ENCODE results near the gene EVA1A.

The EVA1A gene

DNA sequence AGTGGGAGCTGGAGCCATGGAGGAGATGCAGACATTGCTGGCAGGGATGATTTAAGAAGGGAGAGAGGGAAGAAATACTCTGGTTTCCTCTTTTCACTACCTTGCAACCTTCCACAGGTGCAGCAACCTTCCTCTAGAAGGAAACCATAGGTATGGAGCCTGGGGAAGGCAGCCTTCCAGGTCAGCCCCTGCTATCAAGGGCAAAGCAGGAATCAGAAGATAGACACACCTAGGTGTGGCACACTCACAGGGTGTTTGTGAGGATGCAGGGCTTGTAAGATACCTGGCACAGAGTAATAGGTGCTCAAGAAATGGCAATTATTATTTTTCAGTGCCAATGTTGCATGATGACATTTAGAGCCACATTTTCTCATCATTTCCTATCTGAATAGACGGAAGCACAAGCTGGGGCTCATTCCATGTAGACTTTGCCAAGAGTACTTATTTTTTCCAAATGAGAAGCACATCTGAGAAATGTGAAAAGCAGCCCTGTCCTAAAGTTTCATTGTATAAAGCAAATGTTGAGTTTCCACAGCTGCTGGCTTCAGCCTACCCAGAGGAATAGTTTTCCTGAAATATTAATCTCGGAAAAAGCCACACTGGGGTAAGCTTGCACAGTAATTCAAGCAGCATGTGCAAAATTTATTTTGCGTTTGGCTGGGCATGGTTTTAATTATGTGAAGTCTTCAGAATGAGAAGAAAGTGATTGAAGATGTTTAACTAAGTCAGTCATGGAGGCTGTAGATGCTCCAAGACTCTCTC is 20.6 kb downstream of the EVA1A start:
- DNase-seq, result no peak

DNA sequence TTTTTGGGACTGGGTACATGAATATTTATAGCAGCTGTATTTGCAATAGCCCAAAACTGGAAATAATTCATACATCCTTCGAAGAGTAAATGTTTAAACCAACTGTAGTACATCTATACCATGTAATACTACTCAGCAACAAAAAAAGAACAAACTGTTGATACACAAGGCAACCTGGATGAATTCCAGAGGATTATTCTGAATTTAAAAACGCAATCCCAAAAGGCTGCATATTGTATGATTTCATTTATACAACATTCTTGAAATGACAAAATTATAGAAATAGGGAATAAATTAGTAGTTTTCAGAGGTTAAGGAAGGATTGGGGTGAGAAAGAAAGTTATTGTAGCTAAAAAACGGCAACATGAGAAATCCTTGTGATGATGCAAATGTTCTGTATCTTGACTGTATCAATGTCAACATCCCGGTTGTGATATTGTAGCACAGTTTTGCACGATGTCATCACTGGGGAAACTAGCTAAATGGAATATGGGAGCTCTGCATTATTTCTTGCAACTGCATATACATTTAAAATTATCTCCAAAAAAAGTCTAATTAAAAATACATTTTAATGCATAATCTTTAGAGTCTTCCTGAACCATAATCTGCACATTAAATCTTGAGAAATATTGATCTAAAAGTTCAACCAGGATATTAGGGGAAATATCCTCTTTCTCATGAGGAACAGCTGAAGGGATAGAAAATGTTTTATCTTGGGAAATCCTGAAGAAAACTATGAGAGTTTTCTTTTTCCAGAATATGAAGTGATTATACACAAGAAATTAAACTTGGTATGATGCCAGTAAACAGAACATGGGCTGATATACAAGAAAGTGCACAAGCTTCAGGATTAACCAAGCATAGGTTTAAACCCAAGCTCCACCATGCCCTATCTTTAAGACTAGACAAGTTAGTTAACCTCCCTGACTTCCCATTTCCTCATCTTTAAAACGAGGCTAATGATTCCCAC is 21.9 kb downstream of the EVA1A start:
- DNase-seq, result no peak

DNA sequence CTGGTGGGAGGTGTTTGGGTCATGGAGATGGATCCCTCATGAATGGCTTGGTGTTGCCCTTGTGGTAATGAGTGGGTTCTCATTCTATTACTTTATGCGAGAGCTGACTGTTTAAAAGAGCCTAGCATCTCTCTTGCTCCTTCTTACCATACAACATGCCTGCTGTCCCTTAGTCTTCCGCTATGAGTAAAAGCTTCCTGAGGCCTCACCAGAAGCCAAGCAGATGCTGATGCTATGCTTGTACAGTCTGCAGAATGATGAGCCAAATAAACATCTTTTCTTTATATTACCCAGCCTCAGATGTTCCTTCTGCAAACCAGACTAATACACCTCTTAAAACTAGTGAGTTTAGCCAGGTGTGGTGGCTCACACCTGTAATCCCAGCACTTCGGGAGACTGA is 23.1 kb downstream of the EVA1A start:
- DNase-seq, result no peak

GRCh38 chr2:75533135-75533534 is 27.6 kb downstream of the EVA1A start:
- DNase-seq, result no peak

DNA sequence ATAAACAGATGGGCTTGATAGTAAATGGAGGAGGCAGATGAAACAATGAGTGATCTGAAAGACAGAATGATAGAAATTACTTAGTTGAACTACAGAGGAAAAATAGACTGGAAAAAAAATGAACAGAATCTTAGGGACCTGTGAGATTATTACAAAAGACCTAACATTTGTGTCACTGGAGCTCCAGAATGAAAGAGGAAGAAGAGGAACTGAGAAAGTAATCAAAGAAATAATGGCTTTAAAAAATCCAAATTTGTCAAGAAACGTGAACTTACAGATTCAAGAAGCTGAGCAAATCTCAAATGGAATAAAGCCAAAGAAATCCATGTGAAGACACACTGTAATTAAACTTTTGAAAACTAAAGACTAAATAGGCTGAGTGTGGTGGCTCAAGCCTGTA is 28.3 kb downstream of the EVA1A start:
- no peak for DNase-seq

DNA sequence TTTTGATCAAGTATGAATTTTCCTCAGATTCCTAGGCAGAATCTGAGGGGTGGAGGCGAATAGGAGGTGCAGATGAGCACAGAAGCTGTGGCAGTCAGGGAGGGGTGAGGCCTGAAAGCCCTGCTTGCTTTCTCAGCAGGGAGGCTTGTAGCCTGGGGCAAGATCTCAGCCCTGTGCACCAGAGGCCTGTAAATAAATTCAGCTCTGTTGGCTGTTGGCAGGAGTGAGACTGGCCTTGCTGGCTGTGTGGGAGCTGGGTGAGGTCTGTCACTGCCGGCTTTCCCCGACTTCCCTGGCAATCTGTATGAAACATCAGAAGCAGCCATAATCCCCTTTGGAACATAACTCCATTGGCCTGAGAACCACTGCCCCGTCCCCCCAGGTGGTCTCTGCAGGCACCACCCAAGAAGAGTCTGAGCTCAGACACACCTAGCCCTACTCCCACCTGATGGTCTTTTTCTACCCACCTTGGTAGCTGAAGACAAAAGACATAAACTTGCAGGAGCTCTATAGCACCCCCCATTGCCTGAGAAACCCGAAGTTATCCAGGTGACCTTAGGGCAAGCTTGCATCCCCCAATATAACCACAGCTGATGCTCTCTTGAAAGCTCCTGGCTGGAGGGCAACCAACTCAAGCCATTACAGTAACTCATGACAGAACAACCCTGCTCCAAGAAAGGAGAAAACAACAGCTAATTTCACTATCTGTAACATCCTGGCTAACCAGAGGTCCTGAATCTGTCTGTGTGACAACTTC is 32.3 kb downstream of the EVA1A start:
- no peak for DNase-seq

GRCh38 chr2:75527676-75528075 is 33.1 kb downstream of the EVA1A start:
- DNase-seq, result no peak

DNA sequence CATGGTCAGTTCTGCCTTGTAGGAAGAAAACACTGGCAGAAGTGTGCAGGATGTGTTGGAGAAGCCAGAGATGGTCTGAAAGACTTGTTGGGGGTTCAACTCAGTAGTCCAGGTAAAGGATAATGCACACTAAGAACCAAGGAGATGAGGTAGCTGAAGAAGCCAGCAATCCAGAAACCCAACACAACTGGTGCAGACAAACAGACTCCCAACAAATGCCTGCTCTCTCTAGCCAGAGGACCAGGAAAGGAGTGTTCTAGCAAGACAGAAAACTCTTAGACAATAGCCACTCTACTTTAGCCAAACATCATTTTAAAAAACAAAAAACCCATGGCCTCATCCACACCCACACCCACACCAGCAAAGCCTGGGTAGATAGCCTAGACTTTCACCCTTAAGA is 33.9 kb downstream of the EVA1A start:
- no peak for DNase-seq

- no peak for DNase-seq
These were observed 35.1 kb downstream of the EVA1A start for GRCh38 chr2:75525434-75526310.

DNA sequence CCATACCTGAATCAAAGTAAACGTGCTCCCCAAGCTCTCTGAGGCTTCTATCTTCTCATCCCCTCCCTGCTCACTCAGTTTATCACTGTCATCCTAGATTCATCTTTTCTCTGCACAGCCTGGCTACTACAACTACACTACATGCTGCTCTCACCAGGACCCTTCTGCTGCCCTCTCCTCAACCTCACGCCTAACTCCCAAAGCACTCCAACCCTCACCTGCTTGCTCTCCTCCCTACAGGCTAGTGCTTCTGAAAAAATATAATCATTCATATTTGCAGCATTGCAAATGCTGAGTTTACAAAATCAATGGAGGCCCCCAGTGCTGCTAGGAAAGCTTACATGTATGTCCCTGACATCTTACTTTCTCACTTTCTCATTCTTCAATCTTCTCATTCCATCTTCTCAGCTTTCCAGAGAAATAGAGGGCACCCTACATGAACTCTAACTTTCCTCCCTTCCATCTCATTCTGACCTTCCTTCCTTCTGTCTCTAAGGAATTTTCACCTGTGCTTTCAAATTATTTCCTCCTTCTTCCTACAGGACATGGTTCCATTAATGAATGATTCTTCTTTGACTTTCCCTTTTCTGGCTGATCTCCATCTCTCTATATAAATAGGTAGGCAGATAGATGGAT is 36.3 kb downstream of the EVA1A start:
- no peak for DNase-seq

DNA sequence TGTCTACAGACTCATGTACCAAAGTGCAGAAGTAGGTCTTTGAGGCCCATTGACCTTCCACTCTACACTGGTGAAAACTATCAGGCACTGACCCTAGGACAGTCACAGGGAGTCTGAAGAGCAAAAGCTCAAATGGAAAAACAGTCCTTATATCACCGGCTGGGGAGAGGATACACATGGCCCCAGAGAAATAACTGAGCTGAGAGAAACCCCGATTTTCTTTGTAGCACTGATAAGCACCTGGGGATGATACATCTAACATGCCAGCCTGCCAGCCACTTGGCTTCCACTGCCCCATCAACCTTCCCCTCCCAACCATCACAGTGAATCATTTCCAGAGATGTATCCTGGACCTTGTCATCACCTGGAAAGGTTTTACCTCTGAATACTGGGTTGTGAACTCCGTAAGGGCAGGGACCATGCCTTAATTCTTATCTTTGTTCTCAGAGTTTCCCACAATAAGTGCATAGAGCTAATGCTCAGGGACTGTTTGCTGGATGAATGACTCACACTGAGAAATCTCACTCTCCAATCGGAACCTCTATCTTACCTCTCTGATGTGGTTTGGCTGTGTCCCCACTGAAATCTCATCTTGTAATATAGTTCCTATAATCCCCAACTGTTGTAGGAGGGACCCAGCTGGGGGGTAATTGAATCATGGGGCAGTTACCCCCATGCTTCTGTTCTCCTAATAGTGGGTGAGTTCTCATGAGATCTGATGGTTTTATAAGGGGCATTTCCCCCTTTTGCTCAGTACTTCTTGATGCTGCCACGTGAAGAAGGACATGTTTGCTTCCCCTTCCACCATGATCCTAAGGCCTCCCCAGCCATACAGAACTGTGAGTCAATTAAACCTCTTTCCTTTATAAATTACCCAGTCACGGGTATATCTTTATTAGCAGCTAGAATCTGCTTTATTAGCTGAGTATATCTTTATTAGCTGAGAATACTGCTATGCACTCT is 37.1 kb downstream of the EVA1A start:
- no peak for DNase-seq

- no peak for DNase-seq
These were observed 38.0 kb downstream of the EVA1A start for GRCh38 chr2:75522543-75523312.

DNA sequence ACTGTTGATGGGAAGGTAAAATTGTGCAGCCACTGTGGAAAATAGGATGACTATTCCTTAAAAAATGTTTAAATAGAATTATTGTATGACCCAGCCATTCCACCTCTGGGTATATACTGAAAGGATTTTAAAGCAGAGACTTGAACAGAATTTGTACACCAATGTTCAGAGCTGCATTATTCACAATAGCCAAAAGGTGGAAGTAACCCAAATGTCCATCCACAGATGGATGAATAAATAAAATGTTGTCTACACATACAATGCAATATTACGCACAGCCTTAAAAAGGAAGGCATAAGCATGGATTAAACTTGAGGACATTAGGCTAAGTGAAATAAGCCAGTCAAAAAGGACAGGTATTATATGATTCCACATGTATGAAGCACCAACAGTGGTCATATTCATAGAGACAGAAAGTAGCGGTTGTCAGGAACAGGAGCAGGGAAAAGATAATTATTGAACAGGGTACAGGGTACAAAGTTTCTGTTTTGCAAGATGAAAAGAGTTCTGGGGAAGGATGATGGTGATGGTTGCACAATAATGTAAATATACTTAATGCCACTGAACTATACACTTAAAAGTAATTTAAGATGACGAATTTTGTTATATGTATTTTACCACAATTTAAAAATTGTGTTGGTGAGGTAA is 39.4 kb downstream of the EVA1A start:
- DNase-seq, result no peak

DNA sequence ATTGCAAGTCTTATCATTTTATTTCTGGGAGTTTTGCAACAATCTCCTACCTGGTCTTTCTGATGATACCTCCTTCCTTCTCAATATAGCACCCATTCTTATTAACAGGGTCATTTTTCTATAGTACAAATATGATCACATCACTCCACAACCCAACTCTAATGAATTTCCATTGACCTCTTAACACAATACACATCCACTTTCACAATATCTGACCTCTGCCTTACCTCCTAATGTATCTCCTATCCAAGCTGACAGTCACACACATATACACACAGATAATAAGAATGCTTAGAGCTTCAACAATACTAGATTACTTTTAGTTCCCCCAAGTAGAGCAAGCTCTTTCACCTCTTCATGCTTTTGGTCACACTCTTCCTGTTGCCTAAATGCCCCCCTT is 40.9 kb downstream of the EVA1A start:
- DNase-seq, result no peak

DNA sequence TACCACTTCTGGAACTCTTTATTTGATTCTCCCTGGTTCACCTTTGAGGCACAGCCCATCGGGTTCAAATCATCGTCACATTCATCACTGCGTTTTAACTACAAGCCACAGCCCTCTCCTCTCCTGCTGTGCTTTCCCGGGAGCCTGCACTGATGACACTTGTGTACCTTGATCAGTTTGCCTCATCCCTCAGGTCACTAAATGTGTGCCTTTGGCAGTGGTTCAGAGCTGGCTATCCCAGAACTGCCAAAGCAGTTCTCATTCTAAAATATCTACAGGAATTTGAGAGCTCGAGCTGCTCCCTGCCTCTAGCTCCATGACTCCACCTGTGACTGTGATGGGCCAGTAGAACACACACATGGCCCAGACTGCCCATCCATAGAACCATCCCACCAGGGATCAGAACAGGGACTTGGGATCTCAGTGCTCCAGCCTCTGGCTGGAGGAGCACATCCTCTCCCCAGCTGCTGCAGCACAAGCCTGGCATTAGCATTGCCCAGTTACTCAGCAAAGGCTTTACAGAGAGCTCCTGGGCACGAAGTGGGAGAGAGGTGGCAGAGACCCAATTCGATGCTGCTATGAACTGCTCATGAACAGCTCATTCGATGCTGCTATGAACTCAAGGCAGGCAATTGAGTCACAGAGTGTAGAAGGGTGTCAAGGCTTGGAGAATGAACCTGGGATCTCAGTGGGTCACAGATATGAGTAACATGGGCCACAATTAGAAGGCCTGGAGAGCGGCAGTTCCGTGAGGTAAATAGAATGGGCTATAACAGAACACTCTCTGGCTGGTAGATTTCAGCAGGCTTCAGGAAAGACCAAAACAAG is 41.9 kb downstream of the EVA1A start:
- no peak for DNase-seq

- no peak for DNase-seq
These were observed 43.0 kb downstream of the EVA1A start for GRCh38 chr2:75517547-75518230.

Measured in NCI-H1930 (cell line).